Measurements from ENCODE around the gene OR6V1. TPM values are rescaled to one million over a fixed set of nuclear protein-coding genes. Genes with fewer than 3 reads are reported as not detected.
"Not testable (repeated sequence)": the region's sequence is repeated elsewhere in the genome, so short reads cannot be mapped to it uniquely, and the experiment has no call there.

Gene OR6V1
- total RNA-seq, 2 experiments from 2014 or later, result not detected

GRCh38 chr7:143099579-143099978 is 47.4 kb downstream of the OR6V1 start:
- DNase-seq; H3K27ac Mint-ChIP-seq; H3K36me3 Mint-ChIP-seq (ENCODE audit: low read depth); H3K4me3 Mint-ChIP-seq; H3K27me3 Mint-ChIP-seq; H3K4me1 Mint-ChIP-seq; CTCF ChIA-PET; POLR2A ChIA-PET: not testable (repeated sequence)
- H3K9me3 Mint-ChIP-seq, result peaks cover 14% of the 10 kb centered on the region

Other genes with a start within 250 kb of the OR6V1 start
- gene EPHB6, start 197.3 kb upstream of the OR6V1 start, total RNA-seq, result 10 to 100 TPM; 28.6 to 29.1 TPM
- gene TRPV6, start 166.6 kb upstream of the OR6V1 start, total RNA-seq, result under 1 TPM in 1 of 2 experiments, not detected in 1; 0.07 TPM
- gene TRPV5, start 118.6 kb upstream of the OR6V1 start, total RNA-seq, result not detected
- not detected for gene LLCFC1, start 112.9 kb upstream of the OR6V1 start, total RNA-seq
- under 1 TPM; 0.12 to 0.15 TPM for gene KEL, start 90.0 kb upstream of the OR6V1 start, total RNA-seq
- not detected for gene OR9A2, start 25.2 kb upstream of the OR6V1 start, total RNA-seq
- not detected for gene PIP, start 79.7 kb downstream of the OR6V1 start, total RNA-seq
- gene TAS2R39, start 131.1 kb downstream of the OR6V1 start, total RNA-seq, result not detected
- not detected for gene TAS2R40, start 169.7 kb downstream of the OR6V1 start, total RNA-seq
- gene GSTK1, start 211.1 kb downstream of the OR6V1 start, total RNA-seq, result 100 to 1,000 TPM; 370 to 419 TPM
- under 1 TPM; 0.29 to 0.57 TPM for gene TMEM139, start 232.6 kb downstream of the OR6V1 start, total RNA-seq
- 100 to 1,000 TPM; 102 to 125 TPM for gene CASP2, start 236.0 kb downstream of the OR6V1 start, total RNA-seq